Right atrium auricular region (tissue), 2 donors: ENCODE data around the gene SMYD3. TPM values are rescaled to one million over a fixed set of nuclear protein-coding genes. Genes with fewer than 3 reads are reported as not detected.
A peak's percentile ranks its signal among the peaks of the same experiment; 100 is the strongest.

Source experiments
- DNase-seq: peaks from one replicate; pipeline ENCODE4 v3.0.0-alpha.2; 2019; ENCODE audit warnings: low spot score
- H3K27ac ChIP-seq, 2 donors: fragments of 200-600 bp; sonication (generic); 1 replicate in 1 of 2; 2 replicates in 1 of 2; pipeline ENCODE4 v1.5.1; 2016 to 2019
- H3K27me3 ChIP-seq, 2 donors: fragments of 200-600 bp; sonication (generic); one replicate each; pipeline versions ENCODE4 v1.5.1 to v1.6.0; 2017 to 2019
- H3K36me3 ChIP-seq: fragments of 200-600 bp; sonication (generic); one replicate; pipeline ENCODE4 v1.5.1; 2016
- H3K4me1 ChIP-seq, 2 donors: fragments of 200-600 bp; sonication (generic); one replicate each; pipeline versions ENCODE4 v1.5.1 to v1.6.0; 2017 to 2019
- H3K4me3 ChIP-seq, 2 donors: fragments of 200-600 bp; sonication (generic); 1 replicate in 1 of 2; 2 replicates in 1 of 2; pipeline ENCODE4 v1.5.1; 2017 to 2019; ENCODE audit warnings: mild to moderate bottlenecking in 1 of 2, moderate library complexity in 1 of 2
- H3K9me3 ChIP-seq, 2 donors: fragments of 200-600 bp; sonication (generic); one replicate each; pipeline ENCODE4 v1.5.1; 2019
- CTCF ChIP-seq, 2 donors: fragments of 200-600 bp; sonication (generic); IDR thresholded peaks; one replicate each; pipeline ENCODE4 v1.5.1; 2019; ENCODE audit warnings: antibody characterized with exemption in 2 of 2
- total RNA-seq, 2 donors: library from RNA; depleted of rRNA; stranded (reverse); fragments of >200 nt; gene quantifications; one replicate each; pipeline ENCODE4 v1.1.0, GENCODE V29; 2016

Gene SMYD3
- total RNA-seq, 2 donors from 2014 or later, result 7.9 to 8.5 TPM

GRCh38 chr1:246532519-246532918 lies 25.4 kb upstream of the SMYD3 start:
- Histone ChIP-seq H3K27me3 (no peaks in the 10 kb centered on the region), H3K36me3 (no peaks in the 10 kb centered on the region), H3K4me1 (no peaks in the 10 kb centered on the region), H3K4me3 (no peak overlapping the region), H3K27ac (no peak overlapping the region), H3K9me3 (peaks cover 0 to 15% of the 10 kb centered on the region in 2 donors)
- peak; percentile 5 for DNase-seq
- no peak for TF ChIP-seq CTCF (IDR thresholded peaks at IDR 0.05)

- Histone ChIP-seq H3K27me3 (no peaks in the 10 kb centered on the region), H3K36me3 (no peaks in the 10 kb centered on the region), H3K4me3 (no peak overlapping the region), H3K9me3 (peaks cover 0 to 15% of the 10 kb centered on the region in 2 donors), H3K4me1 (no peaks in the 10 kb centered on the region), H3K27ac (no peak overlapping the region)
- TF ChIP-seq CTCF (IDR thresholded peaks at IDR 0.05), result no peak
- no peak for DNase-seq
Measured at GRCh38 chr1:246530482-246530881, 23.4 kb upstream of the SMYD3 start.

DNA sequence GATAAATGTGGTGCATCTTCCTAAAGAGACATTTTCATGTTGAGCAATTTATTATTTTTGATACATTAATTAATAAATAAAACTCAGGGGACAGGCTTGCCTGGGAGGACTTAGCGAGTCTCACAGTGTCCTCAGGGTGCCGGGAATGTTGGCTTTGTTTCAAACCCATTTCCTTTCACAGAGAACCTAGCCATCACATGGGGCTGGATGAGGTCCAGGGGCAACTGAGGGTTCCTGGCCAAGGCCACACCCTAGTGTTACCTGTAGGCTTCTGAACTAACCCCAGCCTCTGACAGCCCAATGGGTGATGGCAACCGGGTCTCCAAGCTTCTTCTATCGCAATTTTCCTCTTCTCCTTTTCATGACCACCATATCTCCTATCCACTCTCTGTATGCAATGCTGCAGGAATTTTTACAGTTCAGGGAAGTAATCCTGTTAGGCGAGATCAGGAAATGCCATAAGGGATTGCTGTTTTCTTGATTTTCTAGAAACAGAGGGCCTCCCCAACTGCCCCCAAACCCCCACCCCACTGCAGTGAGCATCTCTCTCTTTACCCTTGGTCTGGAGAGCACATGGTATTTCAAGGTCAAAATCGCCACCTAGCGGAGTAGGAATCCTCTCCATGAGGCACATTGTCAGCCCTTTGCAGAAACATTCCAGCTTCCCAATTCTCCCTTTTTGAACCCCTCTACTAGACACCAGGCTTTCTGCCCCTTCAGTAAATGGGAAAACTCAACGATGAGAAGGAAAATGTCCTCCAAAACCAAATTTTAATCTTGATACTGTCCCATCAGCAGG lies 22.1 kb upstream of the SMYD3 start:
- H3K27me3 ChIP-seq, result no peaks in the 10 kb centered on the region

GRCh38 chr1:246527402-246528088 lies 20.5 kb upstream of the SMYD3 start:
- TF ChIP-seq CTCF (IDR thresholded peaks at IDR 0.05), result no peak
- Histone ChIP-seq H3K36me3 (no peaks in the 10 kb centered on the region), H3K9me3 (peaks cover 0 to 15% of the 10 kb centered on the region in 2 donors), H3K4me3 (no peak overlapping the region), H3K4me1 (no peaks in the 10 kb centered on the region), H3K27me3 (no peaks in the 10 kb centered on the region), H3K27ac (no peak overlapping the region)
- peak; percentile 56 for DNase-seq

More for the DNA sequence above, 22.1 kb upstream of the SMYD3 start:
- Histone ChIP-seq H3K27ac (no peak overlapping the region), H3K36me3 (no peaks in the 10 kb centered on the region), H3K9me3 (peaks cover 0 to 15% of the 10 kb centered on the region in 2 donors), H3K4me3 (no peak overlapping the region), H3K4me1 (no peaks in the 10 kb centered on the region)
- peak; percentile 2 for DNase-seq
- no peak for TF ChIP-seq CTCF (IDR thresholded peaks at IDR 0.05)

DNA sequence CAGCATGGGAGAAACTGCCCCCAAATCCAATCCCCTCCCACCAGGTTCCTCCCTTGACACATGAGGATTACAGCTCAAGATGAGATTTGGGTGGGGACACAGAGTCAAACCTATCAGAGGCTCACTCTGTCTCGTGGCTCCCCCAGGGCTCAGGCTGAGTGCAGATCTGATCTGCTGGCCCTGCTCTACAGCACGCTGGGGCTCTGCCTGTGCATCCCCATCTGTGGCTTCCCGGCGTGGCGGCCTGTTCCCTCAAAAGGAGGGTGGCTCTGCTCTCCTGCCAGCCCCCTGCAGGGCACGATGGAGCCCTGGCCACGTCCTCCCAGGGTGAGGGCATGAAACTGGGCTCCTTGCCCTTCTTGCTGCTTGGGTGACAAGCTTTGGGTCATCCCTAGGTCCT lies 19.8 kb upstream of the SMYD3 start:
- TF ChIP-seq CTCF (IDR thresholded peaks at IDR 0.05), result no peak
- Histone ChIP-seq H3K9me3 (peaks cover 0 to 15% of the 10 kb centered on the region in 2 donors), H3K36me3 (no peaks in the 10 kb centered on the region), H3K27ac (no peak overlapping the region), H3K27me3 (no peaks in the 10 kb centered on the region), H3K4me1 (no peaks in the 10 kb centered on the region), H3K4me3 (no peak overlapping the region)
- peak; percentile 34 for DNase-seq
